ENCODE results near the gene METTL8. TPM values are rescaled to one million over a fixed set of nuclear protein-coding genes. Genes with fewer than 3 reads are reported as not detected.

METTL8 gene
- total and polyA plus RNA-seq, 2 of the 13 experiments (the other 11 are each of a cell fraction or from before 2014, with no cell fraction given), result 18.6 to 68.2 TPM

GRCh38 chr2:171389780-171390179 is 44.0 kb downstream of the METTL8 start:
- ChIA-PET CTCF (ENCODE audit: low intra/inter-chr PET ratio, low total read pairs) (no interaction called here), POLR2A (interaction anchor here (0.9 kb wide), 1 partner anchor 44 kb away, joined by 3 read pairs; the partner anchor contains the start of genes DCAF17 and METTL8)
- WGBS (ENCODE audit: low lambda C conversion rate), result 95% methylated on average over 1 of the region's 1 CpG
- Histone ChIP-seq H3K4me1 (ENCODE audit: insufficient read depth, low read length) (peaks cover 6% of the 10 kb centered on the region), H3K27me3 (ENCODE audit: control insufficient read depth in 1 of 2, insufficient read depth in 2 of 2, low read length in 2 of 2) (no peaks in the 10 kb centered on the region), H3K9me3 (ENCODE audit: low read length) (no peaks in the 10 kb centered on the region), H3K27ac (ENCODE audit: extremely low read length, insufficient read depth, low read length) (no peak overlapping the region), H4K20me1 (ENCODE audit: insufficient read depth, low read length) (no peaks in the 10 kb centered on the region; the same call in 1 of the 2 replicates), H2AFZ (ENCODE audit: low read length) (no peak overlapping the region), H3K36me3 (replicated peaks in 1 of 2; ENCODE audit: control insufficient read depth in 1 of 2, insufficient read depth in 2 of 2, low read length in 2 of 2) (peaks cover 9 to 16% of the 10 kb centered on the region in 2 experiments; a peak in 4 of 5 replicates), H3K9ac (ENCODE audit: insufficient read depth, low read depth, low read length) (no peak overlapping the region), H3K4me3 (replicated peaks in 1 of 3; ENCODE audit: insufficient read depth in 1 of 3, low read depth in 2 of 3, low read length in 3 of 3) (no peak overlapping the region), H3K4me2 (ENCODE audit: low read depth, low read length) (no peak overlapping the region), H3K79me2 (ENCODE audit: insufficient read depth, low read length) (peaks cover 5% of the 10 kb centered on the region)
- no TSS peak for BruUV-seq (replicated peaks)
- DNase-seq (ENCODE audit: low spot score), result no peak
- no peak for TF ChIP-seq REL (CRISPR knock-in tag; conservative IDR thresholded peaks at IDR 0.05)
- ATAC-seq, result no peak
- FAIRE-seq, result no peak
- in situ Hi-C loops (cut with HindIII; ENCODE audit: extremely low pct_ligation_motif_present, low pct_unique_long_range_greater_than_20kb), result no loop called here
- intact Hi-C loops (cut with micrococcal nuclease; ENCODE audit: unreplicated experiment), result no loop called here

GRCh38 chr2:171389325-171389724 is 44.5 kb downstream of the METTL8 start:
- Histone ChIP-seq H3K9me3 (ENCODE audit: low read length) (no peaks in the 10 kb centered on the region), H3K36me3 (replicated peaks in 1 of 2; ENCODE audit: control insufficient read depth in 1 of 2, insufficient read depth in 2 of 2, low read length in 2 of 2) (peaks cover 9 to 16% of the 10 kb centered on the region in 2 experiments; a peak in 4 of 5 replicates), H3K79me2 (ENCODE audit: insufficient read depth, low read length) (peaks cover 5% of the 10 kb centered on the region), H3K4me1 (ENCODE audit: insufficient read depth, low read length) (peaks cover 6% of the 10 kb centered on the region), H3K4me2 (ENCODE audit: low read depth, low read length) (no peak overlapping the region), H2AFZ (ENCODE audit: low read length) (no peak overlapping the region), H3K27me3 (ENCODE audit: control insufficient read depth in 1 of 2, insufficient read depth in 2 of 2, low read length in 2 of 2) (no peaks in the 10 kb centered on the region), H4K20me1 (ENCODE audit: insufficient read depth, low read length) (no peaks in the 10 kb centered on the region; the same call in 1 of the 2 replicates), H3K9ac (ENCODE audit: insufficient read depth, low read depth, low read length) (no peak overlapping the region), H3K4me3 (replicated peaks in 1 of 3; ENCODE audit: insufficient read depth in 1 of 3, low read depth in 2 of 3, low read length in 3 of 3) (no peak overlapping the region), H3K27ac (ENCODE audit: extremely low read length, insufficient read depth, low read length) (no peak overlapping the region)
- ATAC-seq (no peak), FAIRE-seq (no peak), DNase-seq (ENCODE audit: low spot score) (no peak)
- no TSS peak for BruUV-seq (replicated peaks)
- POLR2A ChIA-PET, result interaction anchor here (0.9 kb wide), 1 partner anchor 45 kb away, joined by 3 read pairs; the partner anchor contains the start of genes DCAF17 and METTL8
- WGBS (ENCODE audit: low lambda C conversion rate), result 97% methylated on average over 1 of the region's 1 CpG
- in situ Hi-C loops (cut with HindIII; ENCODE audit: extremely low pct_ligation_motif_present, low pct_unique_long_range_greater_than_20kb), result no loop called here
- CTCF ChIA-PET (ENCODE audit: low intra/inter-chr PET ratio, low total read pairs), result no interaction called here
- intact Hi-C loops (cut with micrococcal nuclease; ENCODE audit: unreplicated experiment), result no loop called here
- TF ChIP-seq ZNF614 (CRISPR knock-in tag; IDR thresholded peaks at IDR 0.05; ENCODE audit: borderline replicate concordance), result no peak
- no peak for TF ChIP-seq ZKSCAN5 (CRISPR knock-in tag; IDR thresholded peaks at IDR 0.05)
- no peak for TF ChIP-seq RFXANK (CRISPR knock-in tag; IDR thresholded peaks at IDR 0.05)
- no peak for TF ChIP-seq DNMT3B (CRISPR knock-in tag; conservative IDR thresholded peaks at IDR 0.05)
- no peak for TF ChIP-seq CREB1 (IDR thresholded peaks at IDR 0.05)
- TF ChIP-seq CREB1 (CRISPR knock-in tag; IDR thresholded peaks at IDR 0.05), result no peak
- no peak for TF ChIP-seq ZBTB7A (CRISPR knock-in tag; IDR thresholded peaks at IDR 0.05)
- TF ChIP-seq TCF12 (IDR thresholded peaks at IDR 0.05), result no peak
- TF ChIP-seq TCF12 (CRISPR knock-in tag; IDR thresholded peaks at IDR 0.05), result no peak
- no peak for TF ChIP-seq ZNF251 (CRISPR knock-in tag; IDR thresholded peaks at IDR 0.05)
- no peak for TF ChIP-seq ZBTB42 (CRISPR knock-in tag; IDR thresholded peaks at IDR 0.05)
- TF ChIP-seq KDM5A (IDR thresholded peaks at IDR 0.05; ENCODE audit: borderline replicate concordance, low read length), result no peak
- TF ChIP-seq KDM6A (CRISPR knock-in tag; IDR thresholded peaks at IDR 0.05; ENCODE audit: low read depth), result no peak
- TF ChIP-seq HIC2 (CRISPR knock-in tag; IDR thresholded peaks at IDR 0.05; ENCODE audit: low read depth), result no peak
- no peak for TF ChIP-seq SMYD3 (CRISPR knock-in tag; IDR thresholded peaks at IDR 0.05)
- TF ChIP-seq MZF1 (CRISPR knock-in tag; IDR thresholded peaks at IDR 0.05; ENCODE audit: borderline replicate concordance), result no peak
- no peak for TF ChIP-seq ZNF770 (CRISPR knock-in tag; IDR thresholded peaks at IDR 0.05)

All from HepG2 (cell line).